T follicular helper cell (primary cell): Measurements from ENCODE around the gene KIF9.
"Not testable (repeated sequence)": the region's sequence is repeated elsewhere in the genome, so short reads cannot be mapped to it uniquely, and the experiment has no call there.

Source experiments
- DNase-seq: peaks from one replicate; pipeline ENCODE4 v3.0.0-alpha.2; 2020; ENCODE audit warnings: low read depth

Gene KIF9

GRCh38 chr3:47251689-47252088 is 30.9 kb downstream of the KIF9 start:
- no peak for DNase-seq

GRCh38 chr3:47251085-47251484 is 31.5 kb downstream of the KIF9 start:
- not testable (repeated sequence) for DNase-seq

DNA sequence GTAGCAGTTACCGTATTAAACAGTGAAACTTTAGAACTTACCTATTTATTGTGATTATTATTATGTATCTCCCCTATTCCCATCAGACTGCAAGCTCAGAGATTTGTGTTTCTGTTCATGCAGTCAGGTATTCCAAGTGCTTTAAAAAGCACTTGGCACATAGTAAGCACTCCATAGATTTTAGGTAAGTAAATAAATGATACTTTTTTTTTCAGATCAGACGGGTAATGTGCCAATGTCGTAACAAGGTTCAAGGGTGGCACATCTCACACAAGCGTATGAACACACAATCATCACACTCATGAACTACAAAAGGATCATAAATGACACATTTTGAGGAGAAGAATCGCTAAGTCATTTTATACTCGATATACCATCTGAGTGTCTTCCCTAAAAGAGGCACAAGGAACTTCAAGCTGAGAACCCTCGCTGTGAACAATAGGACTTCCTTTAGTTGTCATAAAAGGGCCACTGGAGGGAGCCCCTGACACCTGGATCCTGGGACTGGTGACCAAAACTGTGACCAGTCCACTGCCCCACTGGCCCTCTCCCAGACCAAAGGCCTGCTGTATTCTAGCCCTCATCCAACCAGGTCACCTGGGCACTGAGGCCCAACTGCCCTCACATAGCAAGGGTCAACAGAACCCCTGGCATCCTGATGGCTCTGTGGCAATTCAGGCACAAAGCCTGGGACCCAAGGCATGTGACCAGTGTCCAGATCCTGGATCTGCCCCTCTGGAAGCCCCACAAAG is 32.1 kb downstream of the KIF9 start:
- no peak for DNase-seq

DNA sequence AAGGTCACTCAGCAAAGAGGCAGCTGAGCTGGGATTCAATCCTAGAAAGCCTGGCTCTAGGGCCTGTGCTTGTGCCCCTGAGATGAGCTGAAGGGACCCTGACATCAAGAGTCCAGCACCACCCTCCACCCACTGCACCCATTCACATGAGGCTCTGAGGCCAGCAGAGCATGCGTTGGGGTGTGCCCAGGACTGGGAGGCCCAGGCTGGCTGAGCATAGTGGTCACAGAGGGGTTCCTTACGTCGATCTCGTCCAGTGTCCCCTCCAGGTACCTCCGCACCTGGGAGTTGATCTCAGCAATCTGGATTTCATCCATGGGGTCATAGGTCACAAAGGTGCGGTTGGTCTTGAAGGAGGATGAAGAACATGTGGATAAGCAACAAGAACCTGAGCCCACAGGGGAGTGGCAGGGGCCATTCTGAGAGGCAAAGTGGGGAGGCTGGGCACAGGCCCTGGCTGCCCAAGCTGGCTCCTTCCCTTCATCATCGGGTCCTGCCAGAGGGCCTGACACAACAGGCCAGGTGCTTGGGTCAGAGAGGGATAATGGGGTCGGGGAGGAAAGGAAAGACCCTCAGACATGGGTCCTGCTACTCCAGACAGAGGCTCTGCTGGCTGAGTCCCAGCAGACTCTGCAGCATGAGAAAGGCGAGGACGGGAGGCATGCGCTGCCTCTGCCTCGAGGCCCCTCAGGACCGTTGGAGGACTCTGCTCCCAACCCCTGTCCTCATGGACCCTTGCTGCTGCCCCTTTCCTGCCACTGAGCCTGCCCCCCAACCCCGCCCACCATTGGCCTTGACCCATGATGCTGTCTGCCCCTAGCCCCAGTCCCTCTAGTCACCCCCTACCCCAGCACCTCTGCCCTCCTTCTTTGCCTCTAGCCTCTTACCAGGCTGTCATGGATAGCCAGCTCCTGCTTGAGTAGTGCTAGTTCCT is 35.2 kb downstream of the KIF9 start:
- DNase-seq, result no peak

- no peak for DNase-seq
Observed at GRCh38 chr3:47245271-47245670, 37.3 kb downstream of the KIF9 start.

- DNase-seq, result no peak
Observed at GRCh38 chr3:47244531-47245100, 38.0 kb downstream of the KIF9 start.

DNA sequence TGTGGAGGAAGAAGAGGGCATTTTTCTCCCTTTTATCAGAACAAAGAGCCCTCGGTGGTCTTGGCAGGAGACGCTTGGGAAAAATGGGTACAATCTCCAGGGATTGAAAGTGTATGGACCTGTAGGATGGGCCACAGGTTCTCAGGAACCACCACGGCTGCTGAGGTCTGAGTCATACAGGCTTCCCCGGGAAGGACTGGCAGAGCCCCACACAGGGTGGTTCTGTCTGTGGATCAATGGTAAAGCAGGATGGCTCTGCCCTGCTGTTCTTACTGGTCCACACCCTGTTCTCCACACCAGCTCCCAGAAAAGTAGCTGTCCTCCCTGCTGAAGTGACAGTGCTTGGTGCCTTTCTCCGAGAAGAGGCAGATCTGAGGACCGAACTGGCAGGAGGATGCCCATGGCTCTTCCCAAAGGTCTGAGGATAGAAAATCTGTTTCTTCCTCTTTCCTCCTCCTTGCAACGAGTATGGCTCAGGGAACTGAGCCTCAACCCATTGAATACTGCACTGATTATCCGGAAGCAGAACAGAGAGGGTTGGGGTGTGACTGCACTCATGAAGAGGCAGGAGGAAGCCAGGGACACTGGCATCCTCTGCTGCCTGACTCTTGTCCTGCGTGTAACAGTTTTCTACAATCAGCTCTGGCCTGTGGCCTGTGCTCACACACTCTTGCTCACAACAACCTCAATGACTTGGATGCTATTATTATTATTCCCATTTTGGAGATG is 39.0 kb downstream of the KIF9 start:
- DNase-seq, result no peak

DNA sequence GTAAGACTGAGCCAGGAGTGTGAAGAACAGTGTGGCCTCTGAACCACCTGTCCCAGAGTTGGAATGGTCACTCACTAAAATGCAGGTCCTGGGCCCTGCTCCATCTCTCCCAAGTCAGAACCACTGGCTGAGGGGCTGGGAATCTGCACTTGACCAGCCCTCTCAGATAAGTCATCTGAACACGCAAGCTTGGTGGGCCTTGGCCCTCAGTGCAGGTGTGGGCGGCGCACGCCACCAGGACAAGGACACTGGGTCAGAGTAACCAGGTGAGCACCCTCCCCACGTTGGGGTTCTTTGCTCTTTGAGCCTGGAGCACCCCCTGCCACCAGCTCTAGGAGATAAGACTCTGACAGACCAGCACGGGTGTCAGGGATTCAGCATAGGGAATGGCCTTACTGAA is 42.7 kb downstream of the KIF9 start:
- no peak for DNase-seq

DNA sequence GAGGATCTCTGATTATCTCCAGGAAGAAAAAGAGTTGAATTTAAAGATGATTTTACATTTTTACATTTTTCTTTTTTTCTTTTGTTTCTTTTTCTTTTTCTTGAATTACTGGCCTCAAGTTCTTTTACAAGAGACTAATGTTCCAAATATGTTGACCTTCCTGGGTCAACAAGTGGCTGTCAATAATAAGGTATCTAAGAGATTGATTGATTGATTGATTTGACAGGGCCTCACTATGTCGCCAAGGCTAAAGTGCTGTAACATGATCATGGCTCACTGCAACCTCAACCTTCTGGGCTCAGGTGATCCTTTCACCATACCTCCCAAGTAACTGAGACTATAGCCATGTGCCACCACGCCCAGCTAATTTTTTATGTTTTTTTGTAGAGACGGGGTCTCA is 44.6 kb downstream of the KIF9 start:
- no peak for DNase-seq

DNA sequence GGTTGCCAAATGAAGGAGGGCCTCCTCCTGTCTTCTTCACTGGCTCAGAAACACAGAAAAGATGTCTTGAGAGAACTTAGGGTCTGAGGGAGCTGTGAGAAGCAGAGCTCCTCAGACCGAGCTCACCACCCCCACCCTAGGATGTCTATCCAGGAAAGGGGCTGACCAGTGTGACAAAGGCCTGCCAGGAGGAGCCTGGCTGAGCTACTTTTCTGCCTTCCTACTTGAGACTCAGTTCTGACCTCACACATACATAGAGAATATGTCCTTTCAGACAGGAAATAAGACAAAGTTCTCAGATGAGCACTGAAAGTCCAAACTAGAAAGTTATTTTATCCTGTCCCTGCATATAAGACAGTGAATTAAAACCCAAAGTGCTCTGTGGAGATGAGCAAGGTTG is 54.5 kb downstream of the KIF9 start:
- DNase-seq, result no peak

GRCh38 chr3:47227678-47228077 is 54.9 kb downstream of the KIF9 start:
- DNase-seq, result no peak

GRCh38 chr3:47225310-47225906 is 57.2 kb downstream of the KIF9 start:
- DNase-seq, result no peak

DNA sequence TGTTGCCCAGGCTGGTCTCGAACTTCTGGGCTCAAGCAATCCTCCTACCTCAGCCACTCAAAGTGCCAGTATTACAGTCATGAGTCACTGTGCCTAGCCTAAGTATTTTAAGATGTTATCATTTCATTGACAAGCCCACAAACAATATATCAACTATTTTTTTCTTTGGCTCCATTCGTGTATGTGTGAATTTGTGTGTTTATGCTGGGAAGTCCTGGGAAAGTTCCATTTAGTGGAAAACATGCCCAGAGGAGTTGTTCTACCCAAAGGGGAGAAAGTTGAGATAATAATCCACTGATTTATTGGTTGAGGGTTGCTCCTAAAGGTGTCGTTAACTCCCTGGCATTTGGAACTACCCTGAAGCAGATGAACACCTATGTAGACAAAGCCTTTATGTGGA is 58.8 kb downstream of the KIF9 start:
- DNase-seq, result no peak

DNA sequence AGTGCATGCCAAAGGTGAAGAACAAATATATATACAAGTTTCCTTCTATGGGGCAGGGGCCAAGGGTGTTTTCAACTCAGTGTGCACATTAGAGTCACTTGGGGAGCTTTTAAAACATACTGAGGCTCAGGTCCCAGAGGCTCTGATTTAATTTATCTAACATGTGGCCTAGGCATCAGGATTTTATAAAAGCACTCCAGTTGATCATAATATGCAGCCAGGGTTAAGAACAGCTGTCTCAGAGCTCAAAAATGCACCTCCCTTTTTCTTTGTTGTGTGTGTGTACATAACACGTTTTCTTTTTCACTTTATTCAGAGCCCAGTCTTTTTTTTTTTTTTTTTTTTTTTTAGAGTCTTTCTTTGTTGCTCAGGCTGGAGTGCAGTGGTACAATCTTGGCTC is 60.8 kb downstream of the KIF9 start:
- DNase-seq, result no peak

- DNase-seq, result no peak
Observed at GRCh38 chr3:47210863-47211405, 71.7 kb downstream of the KIF9 start.

- DNase-seq, result not testable (repeated sequence)
Observed at GRCh38 chr3:47206022-47206421, 76.6 kb downstream of the KIF9 start.

DNA sequence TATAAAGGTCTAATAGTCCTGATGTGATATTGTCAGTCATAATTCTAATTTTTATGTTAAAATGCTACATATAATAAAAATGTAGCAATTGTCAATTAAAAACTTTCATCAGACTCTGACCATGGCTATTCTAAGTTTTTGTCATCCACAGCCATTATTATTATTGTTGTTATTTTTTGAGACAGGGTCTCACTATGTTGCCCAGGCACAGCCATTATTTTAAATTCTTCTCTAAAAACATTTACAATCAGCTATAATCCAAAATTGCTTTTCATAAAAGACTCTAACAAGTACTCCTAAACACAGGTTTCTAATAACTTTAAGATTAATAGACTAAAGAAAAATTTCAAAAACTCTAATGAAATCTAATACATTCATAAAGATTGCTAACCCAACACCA is 77.7 kb downstream of the KIF9 start:
- DNase-seq, result no peak

- no peak for DNase-seq
Observed at GRCh38 chr3:47202542-47202941, 80.1 kb downstream of the KIF9 start.

- DNase-seq, result no peak
Observed at GRCh38 chr3:47197287-47197686, 85.3 kb downstream of the KIF9 start.

- no peak for DNase-seq
Observed at GRCh38 chr3:47194994-47195393, 87.6 kb downstream of the KIF9 start.
